WTC11 (cell line): ENCODE results near the gene MRPL41. TPM values are rescaled to one million over a fixed set of nuclear protein-coding genes. Genes with fewer than 3 reads are reported as not detected.

Source experiments
- ATAC-seq: fragments of 200-7000 bp; cut with Tn5 transposase; 2 replicates; pipeline ENCODE4 v1.10.0; 2021; ENCODE audit warnings: mild to moderate bottlenecking, moderate library complexity
- CTCF ChIA-PET: fragments of 300-600 bp; sonication (Branson Sonifier 250); formaldehyde crosslinking; loops from one replicate; lab custom pipeline; 2021; ENCODE audit warnings: antibody characterized with exemption; lab: Charles Lee
- POLR2A ChIA-PET: fragments of 350-600 bp; sonication (Branson Sonifier 250); formaldehyde crosslinking; loops from one replicate; lab custom pipeline; 2021; ENCODE audit warnings: antibody characterized with exemption; lab: Charles Lee
- DNase-seq: peaks from one replicate; pipeline ENCODE4 v3.0.0; 2021; ENCODE audit warnings: low spot score
- H3K27ac Mint-ChIP-seq: 2 replicates; pipeline ENCODE4 v1.8.0; 2021; ENCODE audit warnings: mixed read lengths
- H3K27me3 Mint-ChIP-seq: 2 replicates; pipeline ENCODE4 v1.8.0; 2021; ENCODE audit warnings: low read depth, mild to moderate bottlenecking, moderate library complexity, mixed read lengths
- H3K36me3 Mint-ChIP-seq: 2 replicates; pipeline ENCODE4 v1.8.0; 2021; ENCODE audit warnings: mixed read lengths
- H3K4me1 Mint-ChIP-seq: 2 replicates; pipeline ENCODE4 v1.8.0; 2022; ENCODE audit warnings: mixed read lengths
- H3K4me3 Mint-ChIP-seq: 2 replicates; pipeline ENCODE4 v1.8.0; 2021; ENCODE audit warnings: mild to moderate bottlenecking, moderate library complexity, mixed read lengths
- H3K9me3 Mint-ChIP-seq: 2 replicates; pipeline ENCODE4 v1.8.0; 2021; ENCODE audit warnings: mixed read lengths
- CREB1 ChIP-seq: sonication (generic); formaldehyde crosslinking; IDR thresholded peaks from 2 replicates; pipeline ENCODE4 v1.8.0; 2023; ENCODE audit warnings: mild to moderate bottlenecking, missing genetic modification reagents
- FOXJ3 ChIP-seq: sonication (generic); formaldehyde crosslinking; IDR thresholded peaks from 2 replicates; pipeline ENCODE4 v1.9.0; 2021; ENCODE audit warnings: missing genetic modification reagents, mild to moderate bottlenecking, borderline replicate concordance
- GRHL2 ChIP-seq: fragments of 250-450 bp; sonication (Bioruptor Pico); IDR thresholded peaks from 2 replicates; pipeline ENCODE4 v1.8.0; 2022; ENCODE audit warnings: mild to moderate bottlenecking, moderate library complexity; ENCODE audit not compliant: insufficient replicate concordance, severe bottlenecking
- JAZF1 ChIP-seq: fragments of 250-450 bp; sonication (Bioruptor Pico); IDR thresholded peaks from 2 replicates; pipeline ENCODE4 v1.9.0; 2021; ENCODE audit warnings: moderate library complexity, mild to moderate bottlenecking, inconsistent platforms
- NFATC4 ChIP-seq: fragments of 250-450 bp; sonication (Bioruptor Pico); IDR thresholded peaks from 2 replicates; pipeline ENCODE4 v1.9.0; 2021; ENCODE audit warnings: mild to moderate bottlenecking
- NFYB ChIP-seq: sonication (generic); formaldehyde crosslinking; conservative IDR thresholded peaks from 2 replicates; pipeline ENCODE4 v1.8.0; 2022; ENCODE audit warnings: low read depth, missing genetic modification reagents
- SP1 ChIP-seq: sonication (generic); formaldehyde crosslinking; conservative IDR thresholded peaks from 2 replicates; pipeline ENCODE4 v1.8.1; 2022; ENCODE audit warnings: missing genetic modification reagents
- ZNF219 ChIP-seq: sonication (generic); formaldehyde crosslinking; IDR thresholded peaks from 2 replicates; pipeline ENCODE4 v1.8.0; 2023; ENCODE audit warnings: missing genetic modification reagents, mild to moderate bottlenecking, borderline replicate concordance
- ZNF263 ChIP-seq: sonication (generic); formaldehyde crosslinking; IDR thresholded peaks from 2 replicates; pipeline ENCODE4 v1.8.1; 2022; ENCODE audit warnings: low read depth, mild to moderate bottlenecking, moderate library complexity, missing genetic modification reagents
- total RNA-seq: library from RNA; stranded (reverse); gene quantifications from 3 replicates; pipeline ENCODE4 v1.2.3, GENCODE V29; 2021
- TF ChIP-seq, protein P1 (sequence below): fragments of 200-600 bp; IDR thresholded peaks from 2 replicates; pipeline ENCODE4 v1.8.0; 2022; ENCODE audit warnings: antibody characterized with exemption
- TF ChIP-seq, protein P2 (sequence below): sonication (generic); formaldehyde crosslinking; IDR thresholded peaks from 2 replicates; pipeline ENCODE4 v1.8.1; 2023; ENCODE audit warnings: mild to moderate bottlenecking, missing genetic modification reagents
- TF ChIP-seq, protein P3 (sequence below): sonication (generic); formaldehyde crosslinking; IDR thresholded peaks from 2 replicates; pipeline ENCODE4 v1.8.1; 2022; ENCODE audit warnings: missing genetic modification reagents, borderline replicate concordance
- TF ChIP-seq, protein P4 (sequence below): fragments of 250-450 bp; sonication (Bioruptor Pico); IDR thresholded peaks from 2 replicates; pipeline ENCODE4 v2.1.2; 2022; ENCODE audit warnings: mild to moderate bottlenecking, moderate library complexity
- TF ChIP-seq, protein P5 (sequence below): sonication (generic); formaldehyde crosslinking; IDR thresholded peaks from 2 replicates; pipeline ENCODE4 v1.8.1; 2022; ENCODE audit warnings: low read depth, missing genetic modification reagents, borderline replicate concordance

MRPL41 gene
- total RNA-seq, 1 experiment from 2014 or later, result 70.1 TPM

DNA sequence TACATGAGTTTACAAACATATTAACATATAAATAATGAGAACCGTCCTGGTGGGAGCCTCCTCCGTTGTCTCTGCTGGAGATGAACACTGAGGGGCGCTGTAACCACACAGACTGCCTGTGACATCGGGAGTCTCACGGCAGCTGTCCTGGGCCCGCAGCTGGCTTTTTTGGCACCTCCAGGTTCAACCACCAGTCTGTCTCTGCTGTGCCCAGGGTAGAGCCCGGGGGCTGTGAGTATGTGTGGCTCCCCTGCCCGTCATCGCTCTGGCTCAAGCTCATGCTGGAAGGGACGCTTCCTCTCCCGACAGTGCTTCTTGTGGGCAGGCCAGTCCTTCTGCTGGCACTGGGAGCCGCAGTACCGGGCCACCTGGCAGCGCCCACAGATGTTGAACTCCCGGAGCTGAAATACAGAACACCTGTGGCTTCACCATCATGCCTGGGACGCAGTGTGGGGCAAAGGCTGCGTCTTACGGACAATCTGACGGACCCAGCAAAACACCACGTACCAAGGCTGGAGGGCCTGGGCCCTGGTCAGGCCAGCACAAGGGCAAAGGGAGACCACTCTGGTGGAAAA lies 30.7 kb downstream of the MRPL41 start:
- ATAC-seq (peak; percentile 13), DNase-seq (peak; percentile 70)
- H3K36me3 Mint-ChIP-seq, result peaks cover 30% of the 10 kb centered on the region
- ChIA-PET POLR2A (interaction anchor here (1.4 kb wide), 1 partner anchor 8 kb away, joined by 4 read pairs; the partner anchor contains the start of gene ZMYND19), CTCF (interaction anchor here (0.6 to 4.2 kb wide), 17 partner anchors 9 to 319 kb away, joined by 3 to 51 read pairs (median 4); partner anchors contain the start of genes EHMT1, MRPL41 and ZMYND19)
- no peaks in the 10 kb centered on the region for H3K9me3 Mint-ChIP-seq
- no peak overlapping the region for H3K4me3 Mint-ChIP-seq
- H3K4me1 Mint-ChIP-seq, result peaks cover 25% of the 10 kb centered on the region
- H3K27ac Mint-ChIP-seq, result peak overlapping the region; percentile 68; the same call in 1 of the 2 replicates
- no peak for TF ChIP-seq ZNF263
- TF ChIP-seq, protein P1, sequence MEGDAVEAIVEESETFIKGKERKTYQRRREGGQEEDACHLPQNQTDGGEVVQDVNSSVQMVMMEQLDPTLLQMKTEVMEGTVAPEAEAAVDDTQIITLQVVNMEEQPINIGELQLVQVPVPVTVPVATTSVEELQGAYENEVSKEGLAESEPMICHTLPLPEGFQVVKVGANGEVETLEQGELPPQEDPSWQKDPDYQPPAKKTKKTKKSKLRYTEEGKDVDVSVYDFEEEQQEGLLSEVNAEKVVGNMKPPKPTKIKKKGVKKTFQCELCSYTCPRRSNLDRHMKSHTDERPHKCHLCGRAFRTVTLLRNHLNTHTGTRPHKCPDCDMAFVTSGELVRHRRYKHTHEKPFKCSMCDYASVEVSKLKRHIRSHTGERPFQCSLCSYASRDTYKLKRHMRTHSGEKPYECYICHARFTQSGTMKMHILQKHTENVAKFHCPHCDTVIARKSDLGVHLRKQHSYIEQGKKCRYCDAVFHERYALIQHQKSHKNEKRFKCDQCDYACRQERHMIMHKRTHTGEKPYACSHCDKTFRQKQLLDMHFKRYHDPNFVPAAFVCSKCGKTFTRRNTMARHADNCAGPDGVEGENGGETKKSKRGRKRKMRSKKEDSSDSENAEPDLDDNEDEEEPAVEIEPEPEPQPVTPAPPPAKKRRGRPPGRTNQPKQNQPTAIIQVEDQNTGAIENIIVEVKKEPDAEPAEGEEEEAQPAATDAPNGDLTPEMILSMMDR, result peak; percentile 53; the same call in 1 of the 2 replicates
- no peak for TF ChIP-seq ZNF219 (CRISPR knock-in tag)
- TF ChIP-seq FOXJ3 (CRISPR knock-in tag), result no peak
- H3K27me3 Mint-ChIP-seq, result no peaks in the 10 kb centered on the region

GRCh38 chr9:137583347-137583746 lies 31.7 kb downstream of the MRPL41 start:
- Mint-ChIP-seq H3K9me3 (no peaks in the 10 kb centered on the region), H3K27ac (no peak overlapping the region), H3K36me3 (peaks cover 40% of the 10 kb centered on the region), H3K4me3 (no peak overlapping the region), H3K27me3 (no peaks in the 10 kb centered on the region), H3K4me1 (peaks cover 19% of the 10 kb centered on the region)
- ATAC-seq (no peak), DNase-seq (no peak)
- TF ChIP-seq, protein P2, sequence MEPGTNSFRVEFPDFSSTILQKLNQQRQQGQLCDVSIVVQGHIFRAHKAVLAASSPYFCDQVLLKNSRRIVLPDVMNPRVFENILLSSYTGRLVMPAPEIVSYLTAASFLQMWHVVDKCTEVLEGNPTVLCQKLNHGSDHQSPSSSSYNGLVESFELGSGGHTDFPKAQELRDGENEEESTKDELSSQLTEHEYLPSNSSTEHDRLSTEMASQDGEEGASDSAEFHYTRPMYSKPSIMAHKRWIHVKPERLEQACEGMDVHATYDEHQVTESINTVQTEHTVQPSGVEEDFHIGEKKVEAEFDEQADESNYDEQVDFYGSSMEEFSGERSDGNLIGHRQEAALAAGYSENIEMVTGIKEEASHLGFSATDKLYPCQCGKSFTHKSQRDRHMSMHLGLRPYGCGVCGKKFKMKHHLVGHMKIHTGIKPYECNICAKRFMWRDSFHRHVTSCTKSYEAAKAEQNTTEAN (CRISPR knock-in tag), result no peak
- TF ChIP-seq NFYB (no peak), GRHL2 (CRISPR knock-in tag) (no peak), JAZF1 (no peak), CREB1 (CRISPR knock-in tag) (no peak)
- CTCF ChIA-PET, result interaction anchor here (0.6 kb wide), 1 partner anchor 565 kb away, joined by 3 read pairs; no protein-coding TSS in a partner anchor
- POLR2A ChIA-PET, result no interaction called here

DNA sequence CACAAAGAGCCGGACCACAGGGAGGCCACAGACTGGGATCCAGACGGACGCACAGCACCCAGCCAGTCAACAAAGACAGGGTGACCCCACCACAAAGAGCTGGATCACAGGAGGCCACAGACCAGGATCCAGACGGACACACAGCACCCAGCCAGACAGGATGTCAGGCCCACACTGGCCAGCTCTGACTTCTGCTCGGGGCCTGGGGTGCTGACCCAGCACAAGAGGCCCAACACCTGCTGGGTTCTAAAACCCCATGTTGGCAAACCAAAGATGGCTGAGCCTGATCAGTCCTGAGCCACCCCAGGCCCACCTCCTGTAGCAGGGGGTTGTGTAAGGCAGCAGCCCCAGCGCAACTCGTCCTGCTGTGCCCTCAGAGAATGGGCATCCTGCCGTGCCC lies 32.3 kb downstream of the MRPL41 start:
- TF ChIP-seq NFATC4 (CRISPR knock-in tag), result no peak
- TF ChIP-seq, protein P3, sequence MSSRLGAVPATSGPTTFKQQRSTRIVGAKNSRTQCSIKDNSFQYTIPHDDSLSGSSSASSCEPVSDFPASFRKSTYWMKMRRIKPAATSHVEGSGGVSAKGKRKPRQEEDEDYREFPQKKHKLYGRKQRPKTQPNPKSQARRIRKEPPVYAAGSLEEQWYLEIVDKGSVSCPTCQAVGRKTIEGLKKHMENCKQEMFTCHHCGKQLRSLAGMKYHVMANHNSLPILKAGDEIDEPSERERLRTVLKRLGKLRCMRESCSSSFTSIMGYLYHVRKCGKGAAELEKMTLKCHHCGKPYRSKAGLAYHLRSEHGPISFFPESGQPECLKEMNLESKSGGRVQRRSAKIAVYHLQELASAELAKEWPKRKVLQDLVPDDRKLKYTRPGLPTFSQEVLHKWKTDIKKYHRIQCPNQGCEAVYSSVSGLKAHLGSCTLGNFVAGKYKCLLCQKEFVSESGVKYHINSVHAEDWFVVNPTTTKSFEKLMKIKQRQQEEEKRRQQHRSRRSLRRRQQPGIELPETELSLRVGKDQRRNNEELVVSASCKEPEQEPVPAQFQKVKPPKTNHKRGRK (CRISPR knock-in tag), result no peak
- TF ChIP-seq SP1 (CRISPR knock-in tag), result no peak
- TF ChIP-seq, protein P4, sequence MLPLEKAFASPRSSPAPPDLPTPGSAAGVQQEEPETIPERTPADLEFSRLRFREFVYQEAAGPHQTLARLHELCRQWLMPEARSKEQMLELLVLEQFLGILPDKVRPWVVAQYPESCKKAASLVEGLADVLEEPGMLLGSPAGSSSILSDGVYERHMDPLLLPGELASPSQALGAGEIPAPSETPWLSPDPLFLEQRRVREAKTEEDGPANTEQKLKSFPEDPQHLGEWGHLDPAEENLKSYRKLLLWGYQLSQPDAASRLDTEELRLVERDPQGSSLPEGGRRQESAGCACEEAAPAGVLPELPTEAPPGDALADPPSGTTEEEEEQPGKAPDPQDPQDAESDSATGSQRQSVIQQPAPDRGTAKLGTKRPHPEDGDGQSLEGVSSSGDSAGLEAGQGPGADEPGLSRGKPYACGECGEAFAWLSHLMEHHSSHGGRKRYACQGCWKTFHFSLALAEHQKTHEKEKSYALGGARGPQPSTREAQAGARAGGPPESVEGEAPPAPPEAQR (CRISPR knock-in tag), result no peak
- TF ChIP-seq, protein P5, sequence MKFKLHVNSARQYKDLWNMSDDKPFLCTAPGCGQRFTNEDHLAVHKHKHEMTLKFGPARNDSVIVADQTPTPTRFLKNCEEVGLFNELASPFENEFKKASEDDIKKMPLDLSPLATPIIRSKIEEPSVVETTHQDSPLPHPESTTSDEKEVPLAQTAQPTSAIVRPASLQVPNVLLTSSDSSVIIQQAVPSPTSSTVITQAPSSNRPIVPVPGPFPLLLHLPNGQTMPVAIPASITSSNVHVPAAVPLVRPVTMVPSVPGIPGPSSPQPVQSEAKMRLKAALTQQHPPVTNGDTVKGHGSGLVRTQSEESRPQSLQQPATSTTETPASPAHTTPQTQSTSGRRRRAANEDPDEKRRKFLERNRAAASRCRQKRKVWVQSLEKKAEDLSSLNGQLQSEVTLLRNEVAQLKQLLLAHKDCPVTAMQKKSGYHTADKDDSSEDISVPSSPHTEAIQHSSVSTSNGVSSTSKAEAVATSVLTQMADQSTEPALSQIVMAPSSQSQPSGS, result no peak
- Mint-ChIP-seq H3K4me1 (peaks cover 18% of the 10 kb centered on the region), H3K36me3 (peaks cover 41% of the 10 kb centered on the region), H3K27ac (no peak overlapping the region), H3K4me3 (no peak overlapping the region), H3K9me3 (no peaks in the 10 kb centered on the region), H3K27me3 (no peaks in the 10 kb centered on the region)
- DNase-seq, result no peak
- ATAC-seq, result no peak
- ChIA-PET CTCF (no interaction called here), POLR2A (no interaction called here)
